Transverse colon (tissue), 4 donors: Measurements from ENCODE around the gene SERP2. TPM values are rescaled to one million over a fixed set of nuclear protein-coding genes. Genes with fewer than 3 reads are reported as not detected.

Experiments used
- DNase-seq: peaks from one replicate; pipeline ENCODE4 v3.0.0-alpha.2; 2019
- H3K27ac ChIP-seq, 4 donors: fragments of 200-600 bp; sonication (generic); 2 replicates each; pipeline ENCODE4 v1.5.1; 2016 to 2018; ENCODE audit warnings: inconsistent platforms in 4 of 4
- H3K27me3 ChIP-seq: fragments of 200-600 bp; sonication (generic); 2 replicates; pipeline ENCODE4 v1.5.1; 2017; ENCODE audit warnings: inconsistent platforms
- H3K36me3 ChIP-seq, 4 donors: fragments of 200-600 bp; sonication (generic); 2 replicates each; pipeline ENCODE4 v1.5.1; 2017 to 2019; ENCODE audit warnings: inconsistent platforms in 4 of 4
- H3K4me1 ChIP-seq, 4 donors: fragments of 200-600 bp; sonication (generic); 2 replicates each; pipeline ENCODE4 v1.5.1; 2017 to 2020; ENCODE audit warnings: inconsistent platforms in 4 of 4
- H3K4me3 ChIP-seq, 4 donors: fragments of 200-600 bp; sonication (generic); 1 replicate in 1 of 4; 2 replicates in 3 of 4; pipeline versions ENCODE4 v1.5.1 to v1.6.1; 2017 to 2019; ENCODE audit warnings: inconsistent platforms in 4 of 4
- H3K9me3 ChIP-seq, 2 donors: fragments of 200-600 bp; sonication (generic); 2 replicates each; pipeline ENCODE4 v1.5.1; 2017 to 2019; ENCODE audit warnings: inconsistent platforms in 2 of 2
- EP300 ChIP-seq: sonication (generic); formaldehyde crosslinking; IDR thresholded peaks from one replicate; pipeline ENCODE4 v1.6.1; 2017; ENCODE audit warnings: antibody characterized with exemption, low read depth
- POLR2A ChIP-seq: fragments of 450-650 bp; IDR thresholded peaks from one replicate; pipeline ENCODE4 v1.6.1; 2016; ENCODE audit warnings: antibody characterized with exemption, mild to moderate bottlenecking, moderate library complexity
- POLR2AphosphoS5 ChIP-seq, 3 donors: sonication (generic); formaldehyde crosslinking; IDR thresholded peaks; one replicate each; pipeline ENCODE4 v1.6.1; 2016; ENCODE audit warnings: antibody characterized with exemption in 3 of 3
- WGBS, 2 donors: methylation state at CpG; one replicate each; pipeline ENCODE4 v1.1.5; 2018; ENCODE audit warnings: low coverage in 1 of 2; 5-methylcytosine and 5-hydroxymethylcytosine counted together
- in situ Hi-C, 4 donors: fragments of 200-750 bp; cut with MboI; loops; one replicate each; pipeline versions ENCODE4 v1.15.0 to v1.15.1; 2017; ENCODE audit warnings: low sequenced_read_pairs in 3 of 4, low pct_ligation_motif_present in 1 of 4, low pct_unique_long_range_greater_than_20kb in 1 of 4
- intact Hi-C: fragments of 100-400 bp; cut with DNase I; formaldehyde crosslinking; loops from one replicate; pipeline ENCODE4 v1.15.1; 2023; ENCODE audit warnings: low total_unique reads
- total RNA-seq, 4 donors: library from RNA; depleted of rRNA; stranded (reverse); fragments of >200 nt; gene quantifications; one replicate each; pipeline ENCODE4 v1.1.0, GENCODE V29; 2016
- TF ChIP-seq, protein P1 (sequence below), 5 experiments: fragments of 200-600 bp in 3 of 5; fragments of 450-650 bp in 2 of 5; sonication (generic) in 3 of 5; IDR thresholded peaks; 1 replicate in 2 of 5; 2 replicates in 3 of 5; pipeline ENCODE4 v1.5.1; 2016 to 2017; ENCODE audit warnings: antibody characterized with exemption in 5 of 5, inconsistent platforms in 3 of 5, mild to moderate bottlenecking in 2 of 5, moderate library complexity in 1 of 5

SERP2 gene
- total RNA-seq, 4 donors from 2014 or later = 1.8 to 2.4 TPM; not detected in 2

DNA sequence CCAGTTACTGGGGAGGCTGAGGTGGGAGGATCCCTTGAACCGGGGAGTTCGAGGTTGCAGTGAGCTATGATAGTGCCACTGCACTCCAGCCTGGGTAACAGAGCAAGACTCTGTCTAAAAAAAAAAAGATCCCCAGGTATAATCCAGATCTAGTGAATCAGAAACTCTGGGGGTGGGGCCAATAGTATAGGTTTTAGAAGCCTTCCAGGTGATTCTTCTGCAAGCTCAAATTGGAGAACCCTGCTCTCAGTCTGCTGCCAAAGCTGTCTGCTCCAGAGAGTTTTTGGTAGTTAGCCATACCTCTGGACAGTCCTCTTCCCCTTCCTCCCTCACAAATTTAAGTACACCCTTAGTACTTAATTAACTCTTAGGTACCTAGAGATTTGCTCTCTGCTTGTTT lies 28.0 kb downstream of the SERP2 start:
- Histone ChIP-seq H3K27ac (no peak overlapping the region), H3K4me1 (peaks cover 6 to 35% (median 20%) of the 10 kb centered on the region in 4 donors), H3K4me3 (no peak overlapping the region), H3K27me3 (no peaks in the 10 kb centered on the region), H3K36me3 (no peaks in the 10 kb centered on the region), H3K9me3 (no peaks in the 10 kb centered on the region)
- 0 to 94% methylated on average over 1 to 2 of the region's 2 CpGs for WGBS, 2 donors
- TF ChIP-seq POLR2A (no peak), EP300 (no peak), POLR2AphosphoS5 (IDR thresholded peaks at IDR 0.05) (no peak)
- TF ChIP-seq, protein P1, sequence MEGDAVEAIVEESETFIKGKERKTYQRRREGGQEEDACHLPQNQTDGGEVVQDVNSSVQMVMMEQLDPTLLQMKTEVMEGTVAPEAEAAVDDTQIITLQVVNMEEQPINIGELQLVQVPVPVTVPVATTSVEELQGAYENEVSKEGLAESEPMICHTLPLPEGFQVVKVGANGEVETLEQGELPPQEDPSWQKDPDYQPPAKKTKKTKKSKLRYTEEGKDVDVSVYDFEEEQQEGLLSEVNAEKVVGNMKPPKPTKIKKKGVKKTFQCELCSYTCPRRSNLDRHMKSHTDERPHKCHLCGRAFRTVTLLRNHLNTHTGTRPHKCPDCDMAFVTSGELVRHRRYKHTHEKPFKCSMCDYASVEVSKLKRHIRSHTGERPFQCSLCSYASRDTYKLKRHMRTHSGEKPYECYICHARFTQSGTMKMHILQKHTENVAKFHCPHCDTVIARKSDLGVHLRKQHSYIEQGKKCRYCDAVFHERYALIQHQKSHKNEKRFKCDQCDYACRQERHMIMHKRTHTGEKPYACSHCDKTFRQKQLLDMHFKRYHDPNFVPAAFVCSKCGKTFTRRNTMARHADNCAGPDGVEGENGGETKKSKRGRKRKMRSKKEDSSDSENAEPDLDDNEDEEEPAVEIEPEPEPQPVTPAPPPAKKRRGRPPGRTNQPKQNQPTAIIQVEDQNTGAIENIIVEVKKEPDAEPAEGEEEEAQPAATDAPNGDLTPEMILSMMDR (IDR thresholded peaks at IDR 0.05) = no peak
- no peak for DNase-seq
- intact Hi-C loops = no loop called here
- in situ Hi-C loops = no loop called here

DNA sequence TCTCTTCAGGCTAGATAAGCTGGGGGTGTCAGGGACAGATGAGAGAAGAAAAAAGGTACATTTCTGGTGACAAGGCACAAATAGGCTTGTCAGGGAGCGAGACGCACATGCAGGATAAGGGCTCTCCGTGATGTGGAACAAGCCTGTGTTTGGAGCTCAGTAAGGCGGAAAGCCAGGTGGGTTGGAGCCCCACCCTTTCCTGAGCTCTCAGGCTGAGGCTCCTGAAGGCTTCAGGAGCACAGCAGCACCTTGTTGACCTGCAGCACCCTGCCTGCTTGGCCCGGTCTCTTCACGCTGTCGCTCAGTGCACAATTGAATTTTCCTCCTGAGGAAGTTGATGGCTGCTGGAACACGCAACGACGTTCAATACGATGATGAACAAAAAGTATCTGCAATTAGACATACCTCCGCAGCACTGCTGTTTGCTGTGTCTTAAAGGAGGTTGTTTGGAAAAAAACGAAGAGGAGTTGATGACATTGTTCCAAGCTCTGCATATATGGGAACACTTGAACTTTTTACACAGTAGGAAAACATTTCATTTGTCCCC lies 29.3 kb downstream of the SERP2 start:
- Histone ChIP-seq H3K4me1 (peaks cover 6 to 32% (median 20%) of the 10 kb centered on the region in 4 donors), H3K36me3 (no peaks in the 10 kb centered on the region), H3K27ac (peak overlapping the region in 3 of 4 donors; percentile 13 to 79 (median 77)), H3K9me3 (no peaks in the 10 kb centered on the region), H3K4me3 (no peak overlapping the region), H3K27me3 (no peaks in the 10 kb centered on the region)
- DNase-seq = peak; percentile 40
- TF ChIP-seq EP300 (no peak), POLR2AphosphoS5 (IDR thresholded peaks at IDR 0.05) (no peak), POLR2A (no peak)
- TF ChIP-seq, protein P1 (IDR thresholded peaks at IDR 0.05) = no peak
- WGBS, 2 donors = 54 to 57% methylated on average over 4 to 13 of the region's 13 CpGs
- intact Hi-C loops (no loop called here), in situ Hi-C loops (no loop called here)

DNA sequence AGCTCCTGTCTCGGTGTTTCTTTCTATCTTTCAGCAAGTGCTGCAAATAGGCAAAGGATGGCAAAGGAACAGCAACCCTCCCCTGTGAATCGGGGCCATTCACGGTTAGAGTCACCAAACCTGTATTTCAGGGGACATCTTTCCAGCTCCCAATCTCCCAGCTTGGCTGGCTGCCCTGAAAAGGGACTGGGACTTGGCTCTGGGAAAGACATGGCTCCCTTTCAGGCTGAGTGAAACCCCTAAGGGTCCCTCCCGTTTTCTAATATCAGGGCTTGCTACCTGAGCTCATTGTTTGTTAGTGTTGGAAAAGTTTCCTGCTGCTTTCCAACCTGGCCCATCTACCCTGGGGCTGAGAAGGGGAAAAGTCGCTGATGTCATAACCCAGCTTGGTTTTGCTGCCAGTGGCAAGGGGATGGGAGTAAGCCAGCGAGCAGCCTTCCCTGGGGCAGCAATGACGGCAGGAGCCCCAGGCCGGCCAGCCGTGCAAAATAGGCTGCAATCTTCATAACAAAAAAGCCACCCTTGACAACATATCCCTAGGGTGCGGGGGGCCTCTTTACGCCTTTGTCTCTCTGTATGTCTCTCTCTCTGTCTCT lies 29.9 kb downstream of the SERP2 start:
- H3K27ac ChIP-seq = peak overlapping the region; percentile 74 to 79 (median 76)
- H3K4me3 ChIP-seq = peak overlapping the region in 1 of 4 donors; percentile 21
- DNase-seq = peak; percentile 65
- H3K27me3 ChIP-seq = no peaks in the 10 kb centered on the region
- H3K4me1 ChIP-seq = peaks cover 6 to 32% (median 20%) of the 10 kb centered on the region in 4 donors
- in situ Hi-C loops = no loop called here
- intact Hi-C loops = no loop called here
- no peaks in the 10 kb centered on the region for H3K36me3 ChIP-seq
- WGBS, 2 donors = 58 to 67% methylated on average over 1 to 11 of the region's 11 CpGs
- TF ChIP-seq POLR2AphosphoS5 (IDR thresholded peaks at IDR 0.05) (no peak), POLR2A (no peak), EP300 (no peak)
- TF ChIP-seq, protein P1 (IDR thresholded peaks at IDR 0.05) = no peak
- no peaks in the 10 kb centered on the region for H3K9me3 ChIP-seq

- DNase-seq = peak; percentile 38
- Histone ChIP-seq H3K4me3 (peak overlapping the region in 3 of 4 donors; percentile 2 to 39 (median 21)), H3K27ac (peak overlapping the region; percentile 74 to 79 (median 76)), H3K4me1 (peaks cover 6 to 29% (median 20%) of the 10 kb centered on the region in 4 donors), H3K27me3 (no peaks in the 10 kb centered on the region), H3K9me3 (no peaks in the 10 kb centered on the region), H3K36me3 (no peaks in the 10 kb centered on the region)
- no peak for TF ChIP-seq POLR2A
- TF ChIP-seq POLR2AphosphoS5 (IDR thresholded peaks at IDR 0.05) = peak in 1 of 3 donors; percentile 9
- WGBS, 2 donors = 10 to 39% methylated on average over 2 to 15 of the region's 15 CpGs
- intact Hi-C loops = no loop called here
- in situ Hi-C loops = no loop called here
Measured at GRCh38 chr13:44404261-44405132, 30.9 kb downstream of the SERP2 start.
